BLaER1 treated with 17β-estradiol and CSF1 and Interleukin-3, amounts not matched to agents 10 nM and 100 nM (cell line): ENCODE data around the gene MIB1.

Source experiments
- H3K27ac ChIP-seq, 11 experiments: shearing (Covaris generic); formaldehyde crosslinking; 2 replicates each; pipeline ENCODE4 v1.8.1; 2022
- H3K27me3 ChIP-seq, 11 experiments: shearing (Covaris generic); formaldehyde crosslinking; 2 replicates each; pipeline ENCODE4 v1.8.1; 2022
- H3K36me3 ChIP-seq, 11 experiments: shearing (Covaris generic); formaldehyde crosslinking; 2 replicates each; pipeline ENCODE4 v1.8.1; 2022
- H3K4me1 ChIP-seq, 10 experiments: shearing (Covaris generic); formaldehyde crosslinking; 2 replicates each; pipeline ENCODE4 v1.8.1; 2022
- H3K4me2 ChIP-seq, 11 experiments: shearing (Covaris generic); formaldehyde crosslinking; 2 replicates each; pipeline ENCODE4 v1.8.1; 2022
- H3K4me3 ChIP-seq, 10 experiments: shearing (Covaris generic); formaldehyde crosslinking; 2 replicates each; pipeline ENCODE4 v1.8.1; 2022
- H3K9ac ChIP-seq, 11 experiments: shearing (Covaris generic); formaldehyde crosslinking; 2 replicates each; pipeline ENCODE4 v1.8.1; 2022
- H3K9me3 ChIP-seq, 11 experiments: shearing (Covaris generic); formaldehyde crosslinking; replicated peaks in 1 of 11; 2 replicates each; pipeline ENCODE4 v1.8.1; 2022
- H4K20me1 ChIP-seq, 11 experiments: shearing (Covaris generic); formaldehyde crosslinking; 2 replicates each; pipeline ENCODE4 v1.8.1; 2022
- Cebpa-rat ChIP-seq, 11 experiments: shearing (Covaris generic); IDR thresholded peaks; 2 replicates each; pipeline ENCODE4 v1.8.1; 2022

MIB1 gene

GRCh38 chr18:21747764-21748693 lies 7.4 kb downstream of the MIB1 start:
- peaks cover 33 to 93% (median 68%) of the 10 kb centered on the region in 11 experiments; a peak in 20 of 22 replicates for H4K20me1 ChIP-seq
- peak overlapping the region in 9 of 11 experiments; percentile 1 to 32 (median 22); a peak in 9 of 22 replicates for H3K4me2 ChIP-seq
- H3K27me3 ChIP-seq: no peaks in the 10 kb centered on the region
- no peak overlapping the region for H3K4me3 ChIP-seq
- H3K4me1 ChIP-seq: peaks cover 15 to 33% (median 21%) of the 10 kb centered on the region in 10 experiments; a peak in 19 of 20 replicates
- no peak overlapping the region for H3K27ac ChIP-seq
- 0 out of 22 replicates have a peak overlapping the region, but pooled peaks of 1 of the 11 experiments have one; percentile 41 for H3K9ac ChIP-seq
- no peak for TF ChIP-seq Cebpa-rat (IDR thresholded peaks at IDR 0.05)
- no peaks in the 10 kb centered on the region for H3K9me3 ChIP-seq
- H3K36me3 ChIP-seq: peaks cover 0 to 20% (median 4%) of the 10 kb centered on the region in 11 experiments; a peak in 8 of 22 replicates

- Histone ChIP-seq H3K27me3 (no peaks in the 10 kb centered on the region), H4K20me1 (peaks cover 13 to 93% (median 47%) of the 10 kb centered on the region in 11 experiments; a peak in 18 of 22 replicates), H3K9me3 (no peaks in the 10 kb centered on the region), H3K36me3 (peaks cover 0 to 7% (median 0%) of the 10 kb centered on the region in 11 experiments; a peak in 3 of 22 replicates), H3K27ac (no peak overlapping the region), H3K9ac (no peak overlapping the region), H3K4me3 (no peak overlapping the region), H3K4me1 (peaks cover 0 to 19% (median 0%) of the 10 kb centered on the region in 10 experiments; a peak in 7 of 20 replicates), H3K4me2 (no peak overlapping the region)
- TF ChIP-seq Cebpa-rat (IDR thresholded peaks at IDR 0.05): no peak
Observed at GRCh38 chr18:21757833-21758232, 17.2 kb downstream of the MIB1 start.

- no peak overlapping the region for H3K27ac ChIP-seq
- peaks cover 0 to 3% (median 0%) of the 10 kb centered on the region in 11 experiments; a peak in 2 of 22 replicates for H3K36me3 ChIP-seq
- peaks cover 2 to 88% (median 35%) of the 10 kb centered on the region in 11 experiments; a peak in 17 of 22 replicates for H4K20me1 ChIP-seq
- H3K9me3 ChIP-seq: no peaks in the 10 kb centered on the region
- no peak for TF ChIP-seq Cebpa-rat (IDR thresholded peaks at IDR 0.05)
- H3K9ac ChIP-seq: no peak overlapping the region
- H3K4me1 ChIP-seq: peaks cover 0 to 19% (median 0%) of the 10 kb centered on the region in 10 experiments; a peak in 7 of 20 replicates
- no peak overlapping the region for H3K4me3 ChIP-seq
- H3K27me3 ChIP-seq: no peaks in the 10 kb centered on the region
- no peak overlapping the region for H3K4me2 ChIP-seq
Observed at GRCh38 chr18:21759836-21760235, 19.2 kb downstream of the MIB1 start.

GRCh38 chr18:21760321-21760720 lies 19.7 kb downstream of the MIB1 start:
- Histone ChIP-seq H4K20me1 (peaks cover 0 to 83% (median 32%) of the 10 kb centered on the region in 11 experiments; a peak in 17 of 22 replicates), H3K9me3 (no peaks in the 10 kb centered on the region), H3K4me1 (peaks cover 0 to 19% (median 0%) of the 10 kb centered on the region in 10 experiments; a peak in 7 of 20 replicates), H3K27me3 (no peaks in the 10 kb centered on the region), H3K9ac (no peak overlapping the region), H3K4me3 (no peak overlapping the region), H3K4me2 (no peak overlapping the region), H3K36me3 (peaks cover 0 to 8% (median 2%) of the 10 kb centered on the region in 11 experiments; a peak in 12 of 22 replicates), H3K27ac (no peak overlapping the region)
- no peak for TF ChIP-seq Cebpa-rat (IDR thresholded peaks at IDR 0.05)

GRCh38 chr18:21761471-21762115 lies 21.0 kb downstream of the MIB1 start:
- TF ChIP-seq Cebpa-rat (IDR thresholded peaks at IDR 0.05): no peak
- Histone ChIP-seq H3K4me3 (no peak overlapping the region), H3K4me2 (peak overlapping the region in 1 of 11 experiments; percentile 26; a peak in 1 of 22 replicates), H3K9me3 (peaks cover 0 to 12% (median 4%) of the 10 kb centered on the region in 11 experiments; a peak in 7 of 22 replicates), H3K27ac (no peak overlapping the region), H3K27me3 (no peaks in the 10 kb centered on the region), H3K9ac (no peak overlapping the region), H3K36me3 (peaks cover 11 to 20% (median 15%) of the 10 kb centered on the region in 11 experiments), H3K4me1 (peaks cover 0 to 19% (median 0%) of the 10 kb centered on the region in 10 experiments; a peak in 7 of 20 replicates), H4K20me1 (peaks cover 0 to 73% (median 28%) of the 10 kb centered on the region in 11 experiments; a peak in 16 of 22 replicates)

- H3K27me3 ChIP-seq: no peaks in the 10 kb centered on the region
- no peak overlapping the region; a peak in 1 of 22 replicates for H3K4me2 ChIP-seq
- TF ChIP-seq Cebpa-rat (IDR thresholded peaks at IDR 0.05): no peak
- H4K20me1 ChIP-seq: peaks cover 0 to 67% (median 28%) of the 10 kb centered on the region in 11 experiments; a peak in 16 of 22 replicates
- no peak overlapping the region for H3K27ac ChIP-seq
- peaks cover 0 to 19% (median 0%) of the 10 kb centered on the region in 10 experiments; a peak in 7 of 20 replicates for H3K4me1 ChIP-seq
- H3K4me3 ChIP-seq: no peak overlapping the region
- peaks cover 18 to 27% (median 21%) of the 10 kb centered on the region in 11 experiments for H3K36me3 ChIP-seq
- H3K9me3 ChIP-seq: peaks cover 0 to 18% (median 6%) of the 10 kb centered on the region in 11 experiments; a peak in 7 of 22 replicates
- H3K9ac ChIP-seq: no peak overlapping the region
Observed at GRCh38 chr18:21762181-21762772, 21.7 kb downstream of the MIB1 start.

- H3K27ac ChIP-seq: no peak overlapping the region
- peaks cover 0 to 51% (median 28%) of the 10 kb centered on the region in 11 experiments; a peak in 16 of 22 replicates for H4K20me1 ChIP-seq
- peaks cover 35 to 45% (median 38%) of the 10 kb centered on the region in 11 experiments for H3K36me3 ChIP-seq
- H3K27me3 ChIP-seq: no peaks in the 10 kb centered on the region
- no peak for TF ChIP-seq Cebpa-rat (IDR thresholded peaks at IDR 0.05)
- H3K4me3 ChIP-seq: no peak overlapping the region
- no peak overlapping the region for H3K4me2 ChIP-seq
- H3K4me1 ChIP-seq: peaks cover 0 to 19% (median 0%) of the 10 kb centered on the region in 10 experiments; a peak in 7 of 20 replicates
- H3K9me3 ChIP-seq: peaks cover 0 to 23% (median 6%) of the 10 kb centered on the region in 11 experiments; a peak in 7 of 22 replicates
- H3K9ac ChIP-seq: no peak overlapping the region
Observed at GRCh38 chr18:21763846-21764646, 23.5 kb downstream of the MIB1 start.
